ENCODE data around the gene PPA2.

PPA2 gene

DNA sequence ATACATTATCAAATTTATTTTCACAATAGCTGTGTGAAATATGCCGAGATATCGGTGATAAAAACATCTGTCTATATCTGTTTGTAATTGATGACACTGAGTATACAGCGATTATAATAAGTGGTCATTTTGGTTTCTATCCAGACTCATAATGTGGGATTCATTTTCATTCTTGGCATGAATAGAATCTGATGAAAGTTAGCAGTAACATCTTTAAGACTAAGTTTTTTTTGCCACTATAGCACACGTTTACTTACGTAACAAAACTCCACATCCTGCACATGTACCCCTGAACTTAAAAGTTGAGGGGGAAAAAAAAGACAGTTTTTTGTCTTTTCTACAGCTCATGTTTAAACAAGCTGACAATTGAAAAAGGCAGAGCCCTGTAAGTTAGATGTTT, 86.4 kb downstream of the PPA2 start:
- no peak for DNase-seq

DNA sequence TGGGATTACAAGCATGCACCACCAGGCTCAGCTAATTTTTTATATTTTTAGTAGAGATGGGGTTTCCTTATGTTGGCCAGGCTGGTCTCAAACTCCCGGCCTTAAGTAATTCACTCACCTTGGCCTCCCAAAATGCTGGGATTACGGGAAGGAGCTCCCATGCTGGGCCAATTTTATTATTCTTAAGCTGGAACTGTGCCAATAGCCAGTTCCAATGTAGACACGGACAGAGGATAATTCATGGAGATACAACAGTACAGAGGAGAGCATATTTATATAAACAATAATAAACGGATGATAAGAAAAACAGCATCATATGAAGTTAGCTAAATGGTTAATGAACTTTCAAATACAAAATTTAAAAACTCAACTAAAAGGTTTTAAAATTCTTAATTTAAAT, 87.8 kb downstream of the PPA2 start:
- no peak for DNase-seq

DNA sequence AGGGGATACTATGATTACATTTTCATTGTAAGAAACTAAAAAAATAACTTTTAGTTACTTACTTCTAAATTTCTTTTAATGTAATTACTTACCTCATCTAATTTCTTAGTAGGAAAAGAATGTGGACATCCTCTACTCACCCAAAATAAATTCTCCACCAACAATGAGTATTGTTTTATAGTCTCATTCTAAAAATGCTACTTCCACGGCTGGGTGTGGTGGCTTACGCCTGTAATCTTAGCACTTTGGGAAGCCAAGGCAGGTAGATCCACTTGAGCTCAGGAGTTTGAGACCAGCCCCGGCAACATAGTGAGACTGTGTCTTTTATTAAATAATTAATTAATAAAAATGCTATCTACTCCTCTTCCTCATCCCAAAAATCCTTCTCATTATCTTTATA, 99.8 kb downstream of the PPA2 start:
- DNase-seq: no peak

DNA sequence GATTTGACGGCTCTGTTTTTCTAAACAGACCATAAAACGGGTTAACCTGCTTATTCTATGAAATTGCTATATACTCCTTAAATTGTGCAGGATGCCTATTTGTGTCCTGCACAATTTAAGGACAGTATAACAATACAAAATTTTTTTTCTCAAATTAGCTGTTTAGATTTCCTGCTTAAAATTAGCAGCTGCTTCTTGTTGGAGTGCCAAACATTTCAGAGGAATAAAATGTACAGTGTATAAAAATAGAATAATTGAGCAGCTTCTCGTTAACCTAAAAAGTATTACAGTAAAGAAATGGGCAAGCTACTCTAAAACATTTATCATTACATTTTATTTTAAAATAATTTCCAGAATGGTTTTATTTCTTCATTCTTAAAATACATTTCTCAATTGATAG, 100.5 kb downstream of the PPA2 start:
- DNase-seq: no peak

GRCh38 chr4:105369988-105370387, 103.9 kb downstream of the PPA2 start:
- DNase-seq: no peak

DNA sequence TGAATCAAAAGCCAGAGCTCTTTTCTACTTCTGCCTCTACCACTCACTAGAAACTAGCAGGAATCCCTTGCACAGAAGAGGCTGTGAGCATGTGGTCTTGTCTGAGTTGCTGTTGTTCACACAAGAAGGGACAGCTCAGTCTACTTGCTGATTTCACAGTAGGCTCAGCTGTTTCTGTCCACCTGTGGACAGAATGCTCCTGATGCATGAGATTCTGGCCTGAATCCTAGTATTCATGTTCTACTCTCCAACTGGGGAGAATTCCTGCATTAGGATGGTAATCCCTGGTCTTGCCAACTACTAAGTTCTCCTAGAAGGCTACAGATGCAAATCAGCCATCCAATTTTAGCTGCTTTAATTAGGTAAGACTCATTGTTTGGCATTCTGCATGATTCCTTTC, 112.8 kb downstream of the PPA2 start:
- no peak for DNase-seq

GRCh38 chr4:105357258-105357980, 116.4 kb downstream of the PPA2 start:
- no peak for DNase-seq

DNA sequence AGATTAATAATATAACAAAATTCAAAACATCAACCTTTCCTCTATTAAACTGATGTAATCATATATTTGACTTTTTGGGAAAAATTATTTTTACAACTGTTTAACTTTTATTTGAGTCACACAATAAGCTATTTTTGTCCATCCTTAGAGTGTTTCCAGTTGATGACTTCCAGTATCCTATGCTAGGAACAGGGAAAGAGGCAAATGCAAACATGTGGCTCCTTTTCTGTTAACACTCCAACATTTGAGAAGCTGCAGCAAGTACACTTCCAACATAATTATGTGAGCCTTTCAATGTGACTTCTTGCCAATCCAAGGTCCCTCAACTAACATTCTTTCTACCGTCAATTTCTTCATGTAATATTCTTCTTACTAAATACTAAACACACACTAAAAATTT, 117.7 kb downstream of the PPA2 start:
- no peak for DNase-seq

DNA sequence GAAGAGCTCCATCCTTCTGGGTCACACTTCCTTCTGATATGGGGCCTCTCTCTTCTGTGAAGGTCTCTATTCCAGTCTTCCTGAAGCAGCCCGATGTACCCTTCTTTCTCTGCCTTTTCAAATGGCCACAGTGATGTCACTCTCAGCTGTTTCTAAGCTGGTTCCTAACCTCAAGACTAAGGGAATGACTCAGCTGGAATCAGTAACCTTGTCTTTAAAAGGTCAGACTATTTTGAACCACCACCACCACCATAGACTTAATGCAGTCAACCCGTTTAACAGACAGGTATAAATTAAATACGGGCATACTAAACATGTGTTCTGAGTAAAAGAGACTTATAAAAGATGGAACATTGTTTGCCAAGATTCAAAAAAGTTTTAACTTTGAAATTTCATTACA, 121.0 kb downstream of the PPA2 start:
- no peak for DNase-seq

DNA sequence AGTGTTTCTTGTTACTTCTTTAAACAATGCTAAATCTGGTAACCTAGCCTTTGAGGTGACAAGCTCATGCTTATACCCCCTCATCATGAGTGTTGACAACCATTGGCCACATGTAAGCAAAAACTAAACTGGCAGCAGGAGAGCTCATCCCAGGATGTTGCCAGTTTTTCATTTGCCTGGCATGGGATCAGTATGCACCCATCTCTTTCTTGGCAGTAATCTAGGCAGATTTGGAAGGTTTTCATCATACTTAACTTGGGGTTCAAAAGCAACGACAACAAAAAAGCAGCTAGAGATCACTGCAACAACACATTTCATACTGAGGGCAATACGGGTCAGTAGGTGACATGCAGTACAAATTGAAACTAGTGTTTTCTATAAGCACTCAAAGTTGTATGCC, 122.0 kb downstream of the PPA2 start:
- no peak for DNase-seq

DNA sequence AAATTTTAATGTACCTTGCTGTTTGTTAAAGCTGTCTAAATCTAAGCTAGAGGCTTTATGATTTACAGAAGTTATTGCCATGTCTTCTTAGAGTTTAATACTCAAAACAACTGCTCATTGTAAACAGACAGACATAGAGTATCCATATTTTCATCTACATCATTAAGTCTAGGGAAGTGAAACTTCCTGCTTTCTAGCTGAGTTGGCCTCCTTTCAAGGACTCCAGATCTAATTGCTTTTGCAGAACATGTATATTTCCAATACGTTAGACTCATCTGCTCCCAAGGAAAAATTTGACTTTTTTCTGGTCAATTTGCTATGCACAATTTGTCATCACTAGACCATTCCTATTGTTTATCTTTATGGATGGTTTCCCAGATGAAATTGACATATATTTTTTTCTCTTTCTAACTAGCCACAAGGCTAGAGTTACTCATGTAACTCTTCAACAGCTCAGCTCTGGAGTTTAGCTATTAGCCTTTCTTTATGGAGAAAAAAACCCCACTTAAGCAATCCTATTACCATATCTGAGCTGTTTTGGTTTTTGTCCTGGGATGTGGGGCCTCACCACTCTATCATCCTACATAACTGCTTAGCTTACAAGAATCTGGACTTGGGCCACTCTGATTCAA, 122.9 kb downstream of the PPA2 start:
- no peak for DNase-seq

DNA sequence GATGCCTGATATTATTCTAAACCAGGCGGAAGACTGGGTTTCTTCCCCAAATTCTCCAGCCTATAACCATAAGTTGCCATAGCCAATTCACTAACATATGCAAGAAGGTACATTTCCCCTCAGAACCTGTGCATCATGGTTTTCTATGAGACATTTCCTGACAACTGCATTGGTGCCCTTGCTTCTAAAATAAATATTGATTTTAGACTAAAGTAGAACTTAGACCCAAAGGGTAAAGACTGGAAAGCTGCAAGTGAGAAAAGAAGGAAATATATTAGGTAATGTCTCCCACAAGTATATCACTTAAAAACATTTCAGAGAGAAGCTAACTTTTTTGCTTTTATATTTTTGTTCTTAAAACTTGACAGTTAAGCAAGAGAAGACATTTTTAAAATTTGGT, 125.1 kb downstream of the PPA2 start:
- DNase-seq: no peak

GRCh38 chr4:105346869-105347268, 127.0 kb downstream of the PPA2 start:
- DNase-seq: no peak

GRCh38 chr4:105345838-105346237, 128.0 kb downstream of the PPA2 start:
- no peak for DNase-seq

DNA sequence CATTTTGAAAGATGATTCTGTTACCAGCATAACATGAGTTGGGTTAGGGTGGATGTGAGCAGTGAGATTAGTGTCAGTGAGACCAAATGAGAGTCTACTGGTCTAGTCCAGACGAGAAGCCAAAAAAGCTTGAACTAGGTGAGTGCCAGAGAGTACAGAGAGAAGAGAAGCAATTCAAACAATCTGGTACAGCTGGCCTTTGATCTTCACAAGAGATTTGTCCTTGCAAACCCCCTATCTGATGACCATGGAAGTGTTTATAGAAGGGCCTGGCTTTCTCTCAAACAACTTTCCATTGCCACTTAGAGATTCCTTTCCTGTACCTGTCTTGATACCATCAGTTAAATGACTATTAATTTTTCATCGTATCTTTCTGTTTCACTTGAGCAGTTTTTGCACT, 128.5 kb downstream of the PPA2 start:
- DNase-seq: no peak

DNA sequence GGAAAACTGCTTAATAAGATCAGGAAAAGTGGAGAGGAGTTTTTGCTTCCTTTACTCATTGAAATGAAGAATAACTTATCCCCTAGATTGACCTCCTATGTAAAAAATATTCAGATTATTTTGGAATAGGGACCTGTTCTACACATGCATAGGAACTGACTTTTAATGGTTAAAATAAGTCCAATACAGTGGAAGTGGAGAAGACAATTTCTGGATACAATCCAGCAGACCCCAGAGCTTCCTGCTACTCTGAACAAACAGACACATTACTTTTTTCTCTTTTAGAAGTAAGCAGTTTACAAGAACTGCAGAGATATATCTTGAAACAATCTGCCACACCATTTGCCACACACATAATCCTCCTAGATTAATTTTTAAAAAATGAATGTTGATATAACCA, 129.7 kb downstream of the PPA2 start:
- DNase-seq: no peak

- DNase-seq: no peak
These were observed 130.5 kb downstream of the PPA2 start for GRCh38 chr4:105343146-105343931.

DNA sequence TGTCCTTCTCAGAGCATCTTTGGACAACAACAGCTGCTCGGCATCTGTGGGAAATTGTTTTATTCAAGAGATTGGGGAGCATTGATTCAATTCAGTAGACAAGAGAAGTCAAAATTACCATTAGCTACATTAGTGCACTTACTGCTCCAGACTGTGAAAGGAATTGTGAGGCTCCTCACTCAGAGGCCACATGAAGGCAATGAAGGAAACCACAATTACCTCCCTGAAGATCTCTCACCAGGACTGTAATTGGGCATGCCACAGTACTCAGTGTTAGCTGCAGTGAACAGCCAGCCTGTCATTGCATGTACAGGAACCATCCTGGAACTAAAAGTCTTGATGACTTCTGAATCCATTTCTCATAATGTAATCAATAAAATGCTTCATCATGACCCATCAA, 144.8 kb downstream of the PPA2 start:
- DNase-seq: no peak

DNA sequence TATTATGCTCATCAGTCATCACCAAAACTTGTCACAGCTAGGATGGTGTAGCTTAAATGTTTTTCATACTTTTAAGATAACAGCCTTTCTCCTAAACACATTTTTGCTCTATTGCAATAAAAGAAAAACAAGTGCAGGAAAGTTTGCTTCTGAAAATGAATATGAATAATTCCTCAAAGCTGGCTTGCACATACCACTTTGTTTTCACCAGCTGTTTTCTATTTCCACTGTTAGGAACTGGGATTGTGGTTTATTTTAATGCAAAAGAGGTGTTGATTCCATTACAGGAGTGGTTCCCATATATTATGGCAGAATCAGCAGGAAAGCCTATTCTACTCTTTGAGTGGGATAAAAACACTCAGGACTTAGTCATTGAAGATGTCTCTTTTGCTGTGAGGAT, 145.9 kb downstream of the PPA2 start:
- no peak for DNase-seq

- DNase-seq: no peak
These were observed 146.6 kb downstream of the PPA2 start for GRCh38 chr4:105327222-105327621.

Data from GF-D8 (cell line).